ENCODE measurements around the gene BORCS6. TPM values are rescaled to one million over a fixed set of nuclear protein-coding genes. Genes with fewer than 3 reads are reported as not detected.

The BORCS6 gene
- total and polyA plus RNA-seq, 2 donors (not counting 1 experiment from before 2014, with no cell fraction given): 9.7 to 20.2 TPM

DNA sequence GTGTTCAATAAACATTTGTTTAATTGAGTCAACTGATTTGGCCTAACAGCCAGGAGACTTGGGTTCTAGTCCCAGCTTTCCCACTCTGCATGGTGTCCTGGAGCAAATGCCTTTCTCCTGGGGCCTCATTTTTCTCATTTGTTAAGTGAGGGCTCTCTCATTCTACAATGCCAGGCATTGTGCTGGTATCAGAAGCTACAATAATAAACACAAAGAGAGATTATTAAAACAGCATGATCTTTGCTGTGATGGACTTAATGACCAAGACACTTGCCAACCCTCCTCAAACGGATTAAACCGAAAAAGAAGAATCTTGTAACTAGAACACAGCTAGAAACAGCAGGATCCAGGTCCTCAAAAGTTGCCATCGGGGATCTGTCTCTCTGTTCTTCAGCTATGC is 22.5 kb downstream of the BORCS6 start:
- H3K79me2 ChIP-seq (ENCODE audit: control insufficient read depth, insufficient read depth, low read length): peaks cover 7% of the 10 kb centered on the region
- Mint-ChIP-seq H3K9me3 (ENCODE audit: insufficient read depth) (no peaks in the 10 kb centered on the region), H3K27ac (no peak overlapping the region), H3K4me1 (peaks cover 27% of the 10 kb centered on the region), H3K4me3 (no peak overlapping the region), H3K27me3 (no peaks in the 10 kb centered on the region)
- no peaks in the 10 kb centered on the region for H3K27me3 ChIP-seq (replicated peaks in 1 of 4; ENCODE audit: control extremely low read depth in 1 of 4, control insufficient read depth in 3 of 4, insufficient read depth in 4 of 4, low read length in 3 of 4)
- no peak overlapping the region for H3K9ac ChIP-seq (ENCODE audit: low read length)
- DNase-seq (no peak), ATAC-seq (ENCODE audit: low read depth) (no peak)
- H3K4me2 ChIP-seq (replicated peaks; ENCODE audit: low read depth, low read length, poor library complexity, severe bottlenecking): no peak overlapping the region
- H3K9me3 ChIP-seq (ENCODE audit: control extremely low read depth in 1 of 3, control insufficient read depth in 2 of 3, insufficient read depth in 1 of 3, low read length in 2 of 3): no peaks in the 10 kb centered on the region
- intact Hi-C loops (cut with micrococcal nuclease): no loop called here
- H3K27ac ChIP-seq (ENCODE audit: low read length in 2 of 2): no peak overlapping the region
- 100% methylated on average over 3 of the region's 3 CpGs for WGBS (ENCODE audit: insufficient coverage)
- POLR2A ChIA-PET: interaction anchor here (0.6 kb wide), 1 partner anchor 79 kb away, joined by 9 read pairs; no protein-coding TSS in a partner anchor
- H3K4me3 ChIP-seq (ENCODE audit: control extremely low read depth in 1 of 5, extremely low read depth in 1 of 5, insufficient read depth in 1 of 5, low read depth in 2 of 5, low read length in 4 of 5): no peak overlapping the region
- TF ChIP-seq EZH2 (IDR thresholded peaks at IDR 0.05; ENCODE audit: borderline replicate concordance, insufficient read depth, low read depth, low read length, poor library complexity, severe bottlenecking): no peak
- TF ChIP-seq, protein P1, sequence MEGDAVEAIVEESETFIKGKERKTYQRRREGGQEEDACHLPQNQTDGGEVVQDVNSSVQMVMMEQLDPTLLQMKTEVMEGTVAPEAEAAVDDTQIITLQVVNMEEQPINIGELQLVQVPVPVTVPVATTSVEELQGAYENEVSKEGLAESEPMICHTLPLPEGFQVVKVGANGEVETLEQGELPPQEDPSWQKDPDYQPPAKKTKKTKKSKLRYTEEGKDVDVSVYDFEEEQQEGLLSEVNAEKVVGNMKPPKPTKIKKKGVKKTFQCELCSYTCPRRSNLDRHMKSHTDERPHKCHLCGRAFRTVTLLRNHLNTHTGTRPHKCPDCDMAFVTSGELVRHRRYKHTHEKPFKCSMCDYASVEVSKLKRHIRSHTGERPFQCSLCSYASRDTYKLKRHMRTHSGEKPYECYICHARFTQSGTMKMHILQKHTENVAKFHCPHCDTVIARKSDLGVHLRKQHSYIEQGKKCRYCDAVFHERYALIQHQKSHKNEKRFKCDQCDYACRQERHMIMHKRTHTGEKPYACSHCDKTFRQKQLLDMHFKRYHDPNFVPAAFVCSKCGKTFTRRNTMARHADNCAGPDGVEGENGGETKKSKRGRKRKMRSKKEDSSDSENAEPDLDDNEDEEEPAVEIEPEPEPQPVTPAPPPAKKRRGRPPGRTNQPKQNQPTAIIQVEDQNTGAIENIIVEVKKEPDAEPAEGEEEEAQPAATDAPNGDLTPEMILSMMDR (IDR thresholded peaks at IDR 0.05): no peak
- peaks cover 17 to 26% of the 10 kb centered on the region in 2 donors for H3K4me1 ChIP-seq (ENCODE audit: control insufficient read depth in 2 of 2, insufficient read depth in 2 of 2, low read length in 2 of 2)
- no peaks in the 10 kb centered on the region for H3K36me3 ChIP-seq (replicated peaks in 1 of 2; ENCODE audit: control extremely low read depth in 1 of 2, control insufficient read depth in 1 of 2, extremely low read depth in 1 of 2, insufficient read depth in 2 of 2, low read length in 1 of 2)
- peaks cover under 1% of the 10 kb centered on the region for H4K20me1 ChIP-seq (ENCODE audit: control insufficient read depth, insufficient read depth, low read length, poor library complexity, severe bottlenecking)
- H2AFZ ChIP-seq (ENCODE audit: insufficient read depth, low read depth, low read length, poor library complexity, severe bottlenecking): no peak overlapping the region
- CTCF ChIA-PET: interaction anchor here (1.2 to 2.0 kb wide), 3 partner anchors 9 to 48 kb away, joined by 3 to 7 read pairs (median 5); no protein-coding TSS in a partner anchor

GRCh38 chr17:8166731-8167130 is 23.2 kb downstream of the BORCS6 start:
- POLR2A ChIA-PET: no interaction called here
- CTCF ChIA-PET: interaction anchor here (2.0 kb wide), 1 partner anchor 8 kb away, joined by 7 read pairs; no protein-coding TSS in a partner anchor

More at GRCh38 chr17:8166731-8167130, 23.2 kb downstream of the BORCS6 start:
- DNase-seq (no peak), ATAC-seq (ENCODE audit: low read depth) (no peak)
- TF ChIP-seq, protein P1 (IDR thresholded peaks at IDR 0.05): no peak
- no peak for TF ChIP-seq EZH2 (IDR thresholded peaks at IDR 0.05; ENCODE audit: borderline replicate concordance, insufficient read depth, low read depth, low read length, poor library complexity, severe bottlenecking)
- no peaks in the 10 kb centered on the region for H3K9me3 ChIP-seq (ENCODE audit: control extremely low read depth in 1 of 3, control insufficient read depth in 2 of 3, insufficient read depth in 1 of 3, low read length in 2 of 3)
- Mint-ChIP-seq H3K27me3 (no peaks in the 10 kb centered on the region), H3K9me3 (ENCODE audit: insufficient read depth) (no peaks in the 10 kb centered on the region), H3K4me1 (peaks cover 25% of the 10 kb centered on the region), H3K27ac (no peak overlapping the region), H3K4me3 (no peak overlapping the region)
- peaks cover 21 to 27% of the 10 kb centered on the region in 2 donors for H3K4me1 ChIP-seq (ENCODE audit: control insufficient read depth in 2 of 2, insufficient read depth in 2 of 2, low read length in 2 of 2)
- peaks cover 14% of the 10 kb centered on the region for H3K79me2 ChIP-seq (ENCODE audit: control insufficient read depth, insufficient read depth, low read length)
- no peak overlapping the region for H3K9ac ChIP-seq (ENCODE audit: low read length)
- intact Hi-C loops (cut with micrococcal nuclease): no loop called here
- H3K36me3 ChIP-seq (replicated peaks in 1 of 2; ENCODE audit: control extremely low read depth in 1 of 2, control insufficient read depth in 1 of 2, extremely low read depth in 1 of 2, insufficient read depth in 2 of 2, low read length in 1 of 2): peaks cover 0 to under 1% of the 10 kb centered on the region in 2 experiments
- no peak overlapping the region for H3K4me2 ChIP-seq (replicated peaks; ENCODE audit: low read depth, low read length, poor library complexity, severe bottlenecking)
- peaks cover 4% of the 10 kb centered on the region for H4K20me1 ChIP-seq (ENCODE audit: control insufficient read depth, insufficient read depth, low read length, poor library complexity, severe bottlenecking)
- WGBS (ENCODE audit: insufficient coverage): 97% methylated on average over 4 of the region's 6 CpGs
- no peak overlapping the region for H3K27ac ChIP-seq (ENCODE audit: low read length in 2 of 2)
- H2AFZ ChIP-seq (ENCODE audit: insufficient read depth, low read depth, low read length, poor library complexity, severe bottlenecking): no peak overlapping the region
- no peak overlapping the region for H3K4me3 ChIP-seq (ENCODE audit: control extremely low read depth in 1 of 5, extremely low read depth in 1 of 5, insufficient read depth in 1 of 5, low read depth in 2 of 5, low read length in 4 of 5)
- no peaks in the 10 kb centered on the region for H3K27me3 ChIP-seq (replicated peaks in 1 of 4; ENCODE audit: control extremely low read depth in 1 of 4, control insufficient read depth in 3 of 4, insufficient read depth in 4 of 4, low read length in 3 of 4)
